Left kidney (tissue), 2 donors: ENCODE measurements around the gene TMEM156. TPM values are rescaled to one million over a fixed set of nuclear protein-coding genes. Genes with fewer than 3 reads are reported as not detected.

Experiments
- DNase-seq: peaks from one replicate; pipeline ENCODE4 v3.0.0-alpha.2; 2013
- polyA plus RNA-seq: library from polyadenylated mRNA; unstranded; fragments of 120-200 nt; gene quantifications from one replicate; pipeline ENCODE4 v1.2.1, GENCODE V29; 2013; ENCODE audit not compliant: insufficient read length

TMEM156 gene
- polyA plus RNA-seq, 1 donor, result 3.0 TPM

DNA sequence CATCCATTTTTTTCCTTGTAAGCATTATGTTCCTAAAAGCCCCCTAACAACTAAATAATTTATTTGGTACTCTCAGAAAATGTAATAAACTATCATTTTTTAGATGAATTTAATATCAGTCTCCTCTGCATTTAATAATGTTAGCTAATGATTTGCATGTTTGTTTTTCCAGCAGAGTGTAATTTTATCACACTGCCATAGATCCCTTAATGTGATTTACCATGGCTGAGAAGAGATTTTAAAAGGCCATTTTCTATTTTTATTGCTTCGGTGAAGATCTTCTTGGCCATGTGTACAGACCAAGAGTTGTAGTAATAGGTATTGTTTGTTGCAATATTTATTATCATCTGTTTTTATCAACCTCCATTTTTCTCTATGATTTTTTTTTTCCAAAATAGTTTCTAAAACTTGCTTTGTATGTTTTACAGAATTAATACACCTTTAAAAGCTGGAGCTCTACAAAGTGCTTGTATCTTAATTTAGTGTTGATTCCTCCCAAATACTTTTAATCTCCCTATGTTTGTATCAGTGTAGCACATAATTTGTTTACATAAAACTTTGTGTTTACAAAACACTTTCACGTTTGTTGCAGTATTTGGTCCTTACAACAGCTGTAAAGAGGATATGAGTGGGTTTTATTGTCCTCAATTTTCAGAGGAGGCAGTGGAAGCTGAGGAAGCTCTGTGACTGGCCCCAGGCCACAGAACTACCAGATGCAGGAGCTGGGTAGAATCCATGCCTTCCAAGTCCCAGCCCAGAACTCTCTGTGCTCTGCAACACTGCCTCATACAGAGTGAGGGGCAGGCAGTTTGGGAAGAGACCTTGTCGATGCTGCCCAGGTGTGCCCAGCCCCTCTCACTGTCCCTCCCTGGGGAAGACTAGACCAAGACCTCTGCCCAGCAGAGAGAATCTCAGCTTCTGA is 106.5 kb downstream of the TMEM156 start:
- no peak for DNase-seq

DNA sequence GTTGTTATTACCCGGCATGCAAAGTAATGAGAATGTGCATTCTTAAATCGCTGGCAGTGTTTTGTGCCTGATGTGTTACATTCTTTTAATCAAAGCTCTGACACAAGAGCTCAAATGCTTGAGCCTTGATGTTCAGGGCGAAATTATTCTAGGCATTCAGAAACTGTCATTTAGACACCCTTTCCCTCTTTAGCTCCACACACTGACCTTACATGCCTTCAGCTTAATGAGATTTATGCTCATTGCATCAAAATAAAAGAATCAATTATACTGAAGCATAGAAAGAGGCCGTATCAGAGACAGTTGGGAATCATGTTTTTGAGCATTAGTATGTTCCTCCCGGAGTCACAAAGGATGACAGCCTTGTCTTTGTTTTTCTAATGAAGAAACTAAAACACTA is 107.9 kb downstream of the TMEM156 start:
- DNase-seq, result no peak

DNA sequence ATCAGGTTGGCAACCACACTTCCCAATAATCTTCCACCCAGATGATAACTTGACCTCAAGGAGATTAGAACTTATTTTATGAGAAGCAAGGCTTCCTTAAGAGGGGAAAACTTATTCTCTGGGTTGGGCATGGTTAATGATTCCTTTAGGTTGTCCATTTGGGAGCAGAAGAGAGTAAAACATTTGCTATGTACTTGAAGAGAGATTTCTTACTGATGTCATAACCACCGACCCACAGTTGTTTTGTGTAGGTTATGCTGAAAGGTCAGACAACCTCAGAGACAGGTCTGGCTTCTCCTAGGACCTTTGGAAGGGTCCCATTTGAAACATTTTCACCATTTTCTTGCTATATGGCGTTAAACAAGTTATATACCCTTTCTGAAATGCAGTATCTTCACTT is 108.5 kb downstream of the TMEM156 start:
- DNase-seq, result no peak

DNA sequence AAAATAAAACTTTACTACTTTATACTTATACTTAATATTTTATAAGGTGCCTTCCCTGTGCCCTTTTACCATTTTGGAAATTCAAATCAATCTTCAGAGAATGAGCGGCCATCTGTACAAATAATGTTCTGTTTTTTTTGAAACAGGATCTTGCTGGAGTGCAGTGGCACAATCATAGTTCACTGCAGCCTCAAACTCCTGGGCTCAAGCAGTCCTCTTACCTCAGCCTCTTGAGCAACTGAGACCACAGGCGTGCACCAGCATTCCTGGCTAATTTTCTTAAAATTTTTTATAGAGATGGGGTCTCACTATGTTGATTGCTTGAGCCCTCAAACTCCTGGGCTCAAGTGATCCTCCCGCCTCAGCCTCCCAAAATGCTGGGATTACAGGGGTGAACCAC is 111.1 kb downstream of the TMEM156 start:
- no peak for DNase-seq

DNA sequence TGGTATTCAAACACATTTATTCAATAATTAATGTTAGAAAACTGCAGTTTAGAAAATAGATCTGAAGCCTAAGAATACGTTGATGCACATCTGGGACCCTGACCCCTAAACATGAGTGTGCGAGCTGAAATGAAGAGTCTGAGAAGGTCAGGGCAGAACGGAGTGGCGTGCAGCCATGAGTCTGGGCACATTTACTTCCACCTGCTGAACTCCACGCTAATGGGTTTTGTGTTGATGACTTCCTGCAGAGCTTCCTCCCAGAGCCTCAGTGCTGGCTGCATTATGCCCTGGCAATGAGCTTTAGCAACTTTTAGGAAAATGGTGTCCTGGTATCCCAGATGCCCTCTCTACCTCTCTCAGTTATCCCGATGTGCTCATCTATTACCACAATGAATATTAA is 111.5 kb downstream of the TMEM156 start:
- no peak for DNase-seq

DNA sequence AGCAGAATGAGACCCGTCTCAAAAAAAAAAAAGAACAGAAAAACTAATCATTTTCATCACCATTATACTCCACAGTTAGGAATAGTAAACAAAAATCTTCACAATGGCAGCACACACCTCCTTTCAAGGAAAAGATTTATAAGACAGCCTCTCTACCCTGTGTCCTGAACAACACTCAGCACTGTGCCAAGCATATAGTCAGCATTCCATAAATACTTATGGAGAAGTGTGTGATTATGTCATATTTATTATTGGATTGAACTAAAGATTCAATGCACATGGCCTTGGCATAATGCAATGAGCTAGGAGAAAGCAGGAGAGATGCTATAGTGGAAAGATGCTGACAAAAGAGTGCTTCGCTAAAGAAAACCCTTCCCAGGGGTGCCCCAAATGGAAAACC is 112.0 kb downstream of the TMEM156 start:
- no peak for DNase-seq

DNA sequence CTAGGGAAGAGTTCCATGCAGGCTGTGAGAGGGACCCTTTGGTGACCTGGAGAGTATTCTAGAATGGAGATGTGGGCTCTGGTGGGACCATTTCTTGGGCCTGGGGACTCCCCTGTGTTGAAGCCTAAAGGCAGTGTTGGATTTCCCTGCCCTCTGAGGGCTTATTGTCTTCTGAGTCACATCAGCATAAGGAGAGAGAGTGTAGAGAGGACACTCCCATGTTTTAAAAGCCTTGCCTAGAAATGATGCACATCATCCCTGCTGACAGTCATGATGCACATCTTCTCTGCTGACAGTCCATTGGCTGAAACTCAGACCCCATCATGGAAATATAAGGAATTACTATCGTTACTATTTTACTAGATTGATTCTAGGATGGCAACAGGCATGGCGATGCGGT is 112.7 kb downstream of the TMEM156 start:
- no peak for DNase-seq

DNA sequence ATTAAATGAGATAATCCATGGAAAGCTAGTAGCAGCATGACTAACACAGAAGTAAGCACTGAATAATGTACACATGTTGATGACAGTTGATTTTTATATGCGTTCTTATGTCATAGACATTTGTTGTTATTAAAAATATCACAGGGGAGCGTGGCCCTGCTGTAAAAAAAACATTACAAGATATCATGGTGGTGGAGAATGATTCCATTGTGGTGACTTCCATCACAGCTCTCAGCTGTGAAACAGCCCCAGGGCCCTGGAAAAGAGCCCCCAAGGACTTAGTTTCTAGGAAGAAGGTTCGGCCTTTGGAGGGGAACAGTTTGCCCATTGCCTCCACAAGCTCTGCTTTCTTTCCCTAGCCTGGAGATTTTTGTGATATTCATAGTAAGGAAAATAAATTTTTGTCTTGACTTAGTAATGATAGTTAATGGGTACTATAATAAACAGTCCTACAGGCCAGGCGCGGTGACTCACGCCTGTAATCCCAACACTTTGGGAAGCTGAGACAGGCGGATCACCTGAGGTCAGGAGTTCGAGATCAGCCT is 114.7 kb downstream of the TMEM156 start:
- no peak for DNase-seq

Other genes starting within 250 kb of the TMEM156 start
- gene TLR10, start 249.4 kb downstream of the TMEM156 start, polyA plus RNA-seq, result 0.40 TPM
- gene TLR1, start 227.6 kb downstream of the TMEM156 start, polyA plus RNA-seq, result 4.3 TPM
- 1.0 TPM for gene TLR6, start 175.6 kb downstream of the TMEM156 start, polyA plus RNA-seq
- gene FAM114A1, start 164.6 kb downstream of the TMEM156 start, polyA plus RNA-seq, result 37.5 TPM
- gene KLHL5, start 29.8 kb upstream of the TMEM156 start, polyA plus RNA-seq, result 48.2 TPM
- gene WDR19, start 150.1 kb upstream of the TMEM156 start, polyA plus RNA-seq, result 116 TPM